Prostate gland (tissue), 2 donors: ENCODE measurements around the gene EDC4. TPM values are rescaled to one million over a fixed set of nuclear protein-coding genes. Genes with fewer than 3 reads are reported as not detected.
"Not testable (repeated sequence)": the region's sequence is repeated elsewhere in the genome, so short reads cannot be mapped to it uniquely, and the experiment has no call there.

Source experiments
- DNase-seq: peaks from one replicate; pipeline ENCODE4 v3.0.0-alpha.2; 2019; ENCODE audit warnings: low spot score
- H3K27ac ChIP-seq, 2 donors: fragments of 200-600 bp; sonication (generic); 2 replicates each; pipeline ENCODE4 v1.5.1; 2017 to 2019
- H3K27me3 ChIP-seq: fragments of 200-600 bp; sonication (generic); replicated peaks from 2 replicates; pipeline ENCODE4 v1.5.1; 2019; ENCODE audit not compliant: insufficient read depth
- H3K36me3 ChIP-seq, 2 donors: fragments of 200-600 bp; sonication (generic); 1 replicate in 1 of 2; 2 replicates in 1 of 2; pipeline versions ENCODE4 v1.5.1 to v1.8.1; 2017 to 2019
- H3K4me1 ChIP-seq: fragments of 200-600 bp; sonication (generic); replicated peaks from 2 replicates; pipeline ENCODE4 v1.5.1; 2019
- H3K4me3 ChIP-seq, 2 donors: fragments of 200-600 bp; sonication (generic); 2 replicates each; pipeline ENCODE4 v1.5.1; 2017 to 2019
- H3K9me3 ChIP-seq: fragments of 200-600 bp; sonication (generic); 2 replicates; pipeline ENCODE4 v1.5.1; 2017
- POLR2A ChIP-seq: fragments of 450-650 bp; IDR thresholded peaks from one replicate; pipeline ENCODE4 v1.6.1; 2016; ENCODE audit warnings: antibody characterized with exemption, mild to moderate bottlenecking
- POLR2AphosphoS5 ChIP-seq: sonication (generic); formaldehyde crosslinking; IDR thresholded peaks from one replicate; pipeline ENCODE4 v1.6.1; 2017; ENCODE audit warnings: antibody characterized with exemption
- WGBS: methylation state at CpG from one replicate; pipeline ENCODE4 v1.1.5; 2018; 5-methylcytosine and 5-hydroxymethylcytosine counted together
- intact Hi-C: fragments of 100-400 bp; cut with DNase I; formaldehyde crosslinking; loops from one replicate; pipeline ENCODE4 v1.14.2; 2022
- total RNA-seq, 2 donors: library from RNA; depleted of rRNA; stranded (reverse); fragments of >200 nt; gene quantifications; one replicate each; pipeline ENCODE4 v1.1.0, GENCODE V29; 2016
- TF ChIP-seq, protein P1 (sequence below), 4 experiments: fragments of 200-600 bp in 2 of 4; fragments of 450-650 bp in 2 of 4; sonication (generic) in 2 of 4; IDR thresholded peaks; 1 replicate in 3 of 4; 2 replicates in 1 of 4; pipeline ENCODE4 v1.5.1; 2016 to 2019; ENCODE audit warnings: antibody characterized with exemption in 4 of 4, mild to moderate bottlenecking in 2 of 4, moderate library complexity in 2 of 4

Gene EDC4
- total RNA-seq, 2 donors from 2014 or later, result 47.3 to 76.5 TPM

DNA sequence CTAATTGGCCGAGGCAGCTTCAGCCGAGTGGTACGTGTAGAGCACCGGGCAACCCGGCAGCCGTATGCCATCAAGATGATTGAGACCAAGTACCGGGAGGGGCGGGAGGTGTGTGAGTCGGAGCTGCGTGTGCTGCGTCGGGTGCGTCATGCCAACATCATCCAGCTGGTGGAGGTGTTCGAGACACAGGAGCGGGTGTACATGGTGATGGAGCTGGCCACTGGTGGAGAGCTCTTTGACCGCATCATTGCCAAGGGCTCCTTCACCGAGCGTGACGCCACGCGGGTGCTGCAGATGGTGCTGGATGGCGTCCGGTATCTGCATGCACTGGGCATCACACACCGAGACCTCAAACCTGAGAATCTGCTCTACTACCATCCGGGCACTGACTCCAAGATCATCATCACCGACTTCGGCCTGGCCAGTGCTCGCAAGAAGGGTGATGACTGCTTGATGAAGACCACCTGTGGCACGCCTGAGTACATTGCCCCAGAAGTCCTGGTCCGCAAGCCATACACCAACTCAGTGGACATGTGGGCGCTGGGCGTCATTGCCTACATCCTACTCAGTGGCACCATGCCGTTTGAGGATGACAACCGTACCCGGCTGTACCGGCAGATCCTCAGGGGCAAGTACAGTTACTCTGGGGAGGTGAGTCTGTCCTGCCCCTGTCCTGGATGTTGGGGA lies 36.3 kb downstream of the EDC4 start:
- Histone ChIP-seq H3K27me3 (no peaks in the 10 kb centered on the region), H3K4me1 (no peaks in the 10 kb centered on the region), H3K4me3 (no peak overlapping the region), H3K9me3 (no peaks in the 10 kb centered on the region), H3K27ac (no peak overlapping the region), H3K36me3 (peaks cover 0 to 16% of the 10 kb centered on the region in 2 donors)
- no peak for DNase-seq
- TF ChIP-seq POLR2A (no peak), POLR2AphosphoS5 (no peak)
- TF ChIP-seq, protein P1, sequence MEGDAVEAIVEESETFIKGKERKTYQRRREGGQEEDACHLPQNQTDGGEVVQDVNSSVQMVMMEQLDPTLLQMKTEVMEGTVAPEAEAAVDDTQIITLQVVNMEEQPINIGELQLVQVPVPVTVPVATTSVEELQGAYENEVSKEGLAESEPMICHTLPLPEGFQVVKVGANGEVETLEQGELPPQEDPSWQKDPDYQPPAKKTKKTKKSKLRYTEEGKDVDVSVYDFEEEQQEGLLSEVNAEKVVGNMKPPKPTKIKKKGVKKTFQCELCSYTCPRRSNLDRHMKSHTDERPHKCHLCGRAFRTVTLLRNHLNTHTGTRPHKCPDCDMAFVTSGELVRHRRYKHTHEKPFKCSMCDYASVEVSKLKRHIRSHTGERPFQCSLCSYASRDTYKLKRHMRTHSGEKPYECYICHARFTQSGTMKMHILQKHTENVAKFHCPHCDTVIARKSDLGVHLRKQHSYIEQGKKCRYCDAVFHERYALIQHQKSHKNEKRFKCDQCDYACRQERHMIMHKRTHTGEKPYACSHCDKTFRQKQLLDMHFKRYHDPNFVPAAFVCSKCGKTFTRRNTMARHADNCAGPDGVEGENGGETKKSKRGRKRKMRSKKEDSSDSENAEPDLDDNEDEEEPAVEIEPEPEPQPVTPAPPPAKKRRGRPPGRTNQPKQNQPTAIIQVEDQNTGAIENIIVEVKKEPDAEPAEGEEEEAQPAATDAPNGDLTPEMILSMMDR (IDR thresholded peaks at IDR 0.05), result no peak
- intact Hi-C loops, result no loop called here
- 94% methylated on average over 36 of the region's 36 CpGs for WGBS

DNA sequence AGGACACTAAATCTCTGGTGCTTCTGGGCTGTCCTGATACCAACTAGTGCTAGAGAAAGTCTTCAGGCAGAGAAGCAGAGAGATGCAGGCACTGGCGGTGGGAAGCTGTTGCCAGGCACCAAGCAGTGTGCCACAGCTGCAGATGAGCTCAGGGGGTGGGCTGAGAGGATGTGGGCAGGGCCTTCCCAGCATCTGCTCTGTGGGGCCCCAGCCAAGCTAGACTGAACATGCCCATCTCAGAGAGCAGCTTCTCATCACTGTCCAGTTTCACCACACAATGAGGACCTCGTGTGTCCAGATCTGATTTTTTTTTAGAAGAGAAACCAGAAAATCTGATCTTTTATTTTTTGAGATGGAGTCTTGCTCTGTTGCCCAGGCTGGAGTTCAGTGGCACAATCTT lies 37.3 kb downstream of the EDC4 start:
- Histone ChIP-seq H3K9me3 (no peaks in the 10 kb centered on the region), H3K36me3 (peaks cover 0 to 16% of the 10 kb centered on the region in 2 donors), H3K4me3 (no peak overlapping the region), H3K27ac (no peak overlapping the region), H3K27me3 (no peaks in the 10 kb centered on the region), H3K4me1 (no peaks in the 10 kb centered on the region)
- no peak for DNase-seq
- TF ChIP-seq POLR2A (no peak), POLR2AphosphoS5 (no peak)
- TF ChIP-seq, protein P1 (IDR thresholded peaks at IDR 0.05), result no peak
- 74% methylated on average over 2 of the region's 2 CpGs for WGBS
- intact Hi-C loops, result no loop called here

DNA sequence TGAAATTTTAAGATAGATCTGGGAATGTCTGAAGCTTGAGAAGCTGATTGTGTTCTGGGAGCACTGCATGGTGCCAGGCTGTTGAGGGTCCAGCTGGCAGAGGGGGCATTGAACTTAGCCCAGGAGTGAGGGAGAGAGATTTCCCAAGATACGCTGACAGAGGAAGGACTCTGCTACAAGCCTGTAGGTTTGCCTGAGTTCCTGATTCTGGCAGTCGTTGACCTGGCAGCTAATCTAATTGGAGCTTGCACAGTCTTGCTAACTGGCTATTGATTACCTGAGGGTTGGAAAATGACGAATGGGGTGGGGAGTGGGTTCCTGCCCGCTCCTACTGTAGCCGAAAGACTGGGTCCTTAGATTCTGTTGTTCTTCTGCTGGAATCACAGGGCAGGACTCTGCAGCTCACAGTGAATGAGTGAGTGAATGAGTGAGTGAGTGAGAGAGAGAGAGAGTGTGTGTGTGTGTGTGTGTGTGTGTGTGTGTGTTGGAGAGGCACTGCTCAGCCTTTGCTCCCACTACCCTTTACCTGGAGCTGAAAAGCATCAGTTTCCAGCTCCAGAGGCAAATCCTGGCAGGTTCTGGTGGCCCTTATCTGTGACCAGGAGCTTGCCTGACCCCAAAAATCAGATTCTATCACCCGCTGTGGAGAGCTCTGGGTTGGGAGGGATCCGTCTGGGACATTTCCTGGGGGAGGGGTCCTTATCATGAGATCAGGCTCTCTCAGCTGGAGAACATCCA lies 42.1 kb downstream of the EDC4 start:
- no peaks in the 10 kb centered on the region for H3K27me3 ChIP-seq
- no peak overlapping the region for H3K27ac ChIP-seq
- TF ChIP-seq, protein P1 (IDR thresholded peaks at IDR 0.05), result no peak
- no peak for TF ChIP-seq POLR2A
- no peak for TF ChIP-seq POLR2AphosphoS5
- DNase-seq, result no peak
- intact Hi-C loops, result no loop called here
- peaks cover 0 to 2% of the 10 kb centered on the region in 2 donors for H3K36me3 ChIP-seq
- no peaks in the 10 kb centered on the region for H3K9me3 ChIP-seq
- H3K4me1 ChIP-seq, result no peaks in the 10 kb centered on the region
- no peak overlapping the region for H3K4me3 ChIP-seq
- WGBS, result 41% methylated on average over 7 of the region's 7 CpGs

DNA sequence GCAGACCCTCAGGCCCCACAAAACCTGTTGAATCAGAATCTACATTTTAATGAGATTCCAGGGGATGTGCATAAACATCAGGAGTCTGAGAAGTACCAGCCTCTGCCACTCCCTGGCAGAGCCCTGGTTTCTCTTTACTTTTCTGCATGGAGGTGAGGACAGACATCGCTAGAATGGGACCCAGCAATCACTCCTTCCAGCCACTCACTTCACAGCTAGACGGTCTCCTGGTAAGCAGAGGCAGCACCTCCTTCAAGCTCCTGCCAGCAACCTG lies 42.6 kb downstream of the EDC4 start:
- H3K4me3 ChIP-seq, H3K36me3 ChIP-seq, H3K27me3 ChIP-seq, H3K9me3 ChIP-seq, intact Hi-C loops, H3K27ac ChIP-seq, H3K4me1 ChIP-seq, DNase-seq: not testable (repeated sequence)
- 27% methylated on average over 2 of the region's 2 CpGs for WGBS

DNA sequence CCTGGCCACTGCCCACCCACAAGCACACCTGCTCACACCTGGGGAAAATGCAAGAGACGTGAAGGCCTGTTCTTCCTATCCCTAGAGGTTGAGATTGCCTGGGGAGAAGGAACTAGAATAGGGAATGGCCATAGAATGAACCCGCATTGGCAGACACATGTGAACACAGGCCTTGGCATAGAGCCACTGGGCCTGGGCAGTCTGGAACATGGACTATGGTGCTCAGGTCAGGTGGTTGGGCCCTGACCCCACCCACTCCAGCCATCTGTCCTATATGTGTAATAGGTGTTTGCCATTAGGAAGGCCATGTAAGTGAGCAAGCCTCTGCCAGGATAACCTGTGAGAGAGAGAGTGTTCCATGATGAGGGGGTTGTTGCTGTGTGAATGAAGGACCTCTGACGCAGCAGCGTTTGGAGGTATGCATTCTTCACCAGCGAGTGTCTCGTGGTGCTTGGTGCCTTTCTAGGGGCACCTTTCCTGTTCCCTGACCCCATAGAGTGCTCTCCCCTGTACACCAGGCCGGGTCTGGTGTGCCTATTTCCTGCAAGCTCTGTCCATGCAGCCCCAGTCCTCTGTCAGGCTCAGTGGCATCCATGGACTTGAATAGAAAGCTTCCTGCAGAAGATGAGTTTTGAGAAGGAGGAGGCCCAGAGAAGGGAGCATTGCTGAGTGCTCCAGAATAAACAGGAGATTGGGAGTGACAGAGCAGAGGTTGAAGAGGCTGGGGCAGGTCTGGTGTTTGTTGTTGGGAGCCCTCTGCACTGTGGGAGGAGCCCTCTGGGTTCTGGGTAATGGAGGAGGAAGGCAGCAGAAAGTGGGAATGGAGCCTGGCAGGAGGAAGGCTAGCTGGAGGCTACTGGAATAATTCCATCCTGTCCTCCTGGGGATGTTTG lies 43.2 kb downstream of the EDC4 start:
- 66% methylated on average over 7 of the region's 7 CpGs for WGBS
- Histone ChIP-seq H3K27me3 (no peaks in the 10 kb centered on the region), H3K4me3 (no peak overlapping the region), H3K4me1 (no peaks in the 10 kb centered on the region), H3K36me3 (no peaks in the 10 kb centered on the region), H3K27ac (no peak overlapping the region), H3K9me3 (no peaks in the 10 kb centered on the region)
- intact Hi-C loops, result no loop called here
- TF ChIP-seq, protein P1 (IDR thresholded peaks at IDR 0.05), result no peak
- TF ChIP-seq POLR2AphosphoS5, result no peak
- DNase-seq, result no peak
